CD4-positive, alpha-beta T cell treated with Interleukin-17A for 1 hour (primary cell): ENCODE measurements around the gene ATP6V1G2.
A peak's percentile ranks its signal among the peaks of the same experiment; 100 is the strongest.
"Not testable (repeated sequence)": the region's sequence is repeated elsewhere in the genome, so short reads cannot be mapped to it uniquely, and the experiment has no call there.

Source experiments
- DNase-seq: peaks from one replicate; pipeline ENCODE4 v3.0.0-alpha.2; 2020

ATP6V1G2 gene

DNA sequence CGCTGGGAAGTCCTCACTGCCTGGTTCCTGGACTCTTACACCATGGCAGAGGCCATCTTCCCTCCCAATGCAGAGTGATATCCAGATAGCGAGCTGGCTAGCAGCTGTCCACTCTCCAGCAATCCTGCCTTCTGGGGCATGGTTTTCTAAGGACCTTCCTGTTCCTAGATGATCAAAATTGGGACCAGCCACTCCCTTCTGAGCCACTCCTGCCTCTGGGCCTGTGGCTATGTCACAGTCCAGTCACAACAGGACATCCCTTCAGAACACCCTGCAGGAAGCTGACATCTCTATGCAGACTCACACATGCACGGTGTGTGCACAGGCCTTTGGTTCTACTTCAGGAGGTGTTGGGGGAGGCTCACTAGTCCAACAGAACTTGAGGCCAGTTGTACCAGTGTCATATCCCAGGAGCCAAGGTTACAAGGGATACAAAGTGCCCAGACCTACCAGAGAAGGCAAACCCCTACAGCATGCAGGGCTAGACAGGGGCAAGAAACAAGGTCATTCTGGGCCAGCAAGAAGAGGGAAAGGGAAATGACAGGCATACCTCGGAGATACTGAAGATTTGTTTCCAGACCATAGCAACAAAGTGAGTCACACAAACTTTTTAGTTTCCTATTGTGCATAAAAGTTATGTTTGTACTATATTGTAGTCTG is 20.3 kb downstream of the ATP6V1G2 start:
- DNase-seq, result no peak

DNA sequence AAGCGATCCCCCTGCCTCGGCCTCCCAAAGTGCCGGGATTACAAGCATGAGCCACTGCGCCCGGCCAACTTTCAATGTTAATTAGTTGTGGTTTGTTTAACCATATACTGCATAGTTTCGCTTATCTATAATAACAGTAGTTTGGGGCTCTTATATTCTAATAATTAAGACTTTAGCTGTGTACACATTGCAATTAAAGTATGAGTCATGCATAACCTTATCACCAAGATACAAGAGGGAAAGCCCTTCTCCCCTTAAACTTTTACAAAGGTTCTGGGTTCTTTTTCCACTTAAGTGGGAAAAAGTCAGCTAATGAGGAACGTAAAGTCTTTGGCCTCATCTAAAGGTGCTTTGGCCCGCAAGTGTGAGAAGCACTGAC is 20.9 kb downstream of the ATP6V1G2 start:
- no peak for DNase-seq

DNA sequence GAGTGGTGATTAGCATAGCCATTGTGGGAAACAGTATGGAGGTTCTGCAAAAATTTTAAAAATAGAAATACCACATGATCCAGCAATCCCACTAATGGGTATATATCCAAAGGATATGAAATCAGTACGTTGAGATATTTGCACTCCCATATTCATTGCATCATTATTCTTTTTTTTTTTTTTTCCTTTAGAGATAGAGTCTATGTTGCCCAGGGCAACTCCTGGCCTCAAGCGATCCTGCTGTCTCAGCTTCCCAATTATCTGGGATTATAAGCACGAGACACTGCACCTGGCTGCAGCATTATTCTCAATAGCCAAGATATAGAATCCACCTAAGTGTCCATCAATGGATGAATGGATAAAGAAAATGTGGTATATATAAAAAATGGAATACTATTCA is 24.6 kb downstream of the ATP6V1G2 start:
- DNase-seq, result no peak

DNA sequence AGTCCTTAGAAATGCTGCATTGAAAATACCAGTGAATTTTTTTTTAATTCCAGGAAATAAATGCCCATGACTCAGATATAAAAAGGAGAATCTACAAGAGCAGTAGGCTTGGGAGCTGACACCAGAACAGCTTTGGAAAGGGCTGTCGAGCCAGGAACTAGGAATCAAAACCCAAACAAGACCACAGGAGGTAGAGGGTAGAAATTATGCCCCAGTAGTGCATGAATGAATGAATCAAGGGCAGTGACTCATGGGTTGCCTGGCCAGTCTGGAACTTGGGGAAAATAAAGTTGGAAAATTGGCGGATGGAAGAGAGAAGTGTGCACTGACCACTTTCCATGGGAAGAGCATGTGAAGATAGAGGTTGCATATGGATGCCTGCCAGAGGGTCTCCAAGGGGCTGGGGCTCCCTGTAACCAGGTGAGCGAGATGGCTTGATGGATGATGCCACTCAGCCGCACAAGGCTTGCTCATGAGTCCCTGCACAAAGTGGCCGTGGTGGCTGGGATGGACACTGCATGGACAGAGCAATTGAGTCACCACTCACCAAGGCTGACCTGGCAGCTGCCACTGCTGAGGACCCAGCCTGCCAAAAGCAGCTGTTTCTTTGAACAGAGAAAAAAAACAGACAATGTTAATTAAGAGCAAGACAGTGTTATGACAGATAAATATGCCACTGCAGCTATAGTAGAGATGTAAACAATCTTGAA is 32.8 kb downstream of the ATP6V1G2 start:
- DNase-seq, result no peak

DNA sequence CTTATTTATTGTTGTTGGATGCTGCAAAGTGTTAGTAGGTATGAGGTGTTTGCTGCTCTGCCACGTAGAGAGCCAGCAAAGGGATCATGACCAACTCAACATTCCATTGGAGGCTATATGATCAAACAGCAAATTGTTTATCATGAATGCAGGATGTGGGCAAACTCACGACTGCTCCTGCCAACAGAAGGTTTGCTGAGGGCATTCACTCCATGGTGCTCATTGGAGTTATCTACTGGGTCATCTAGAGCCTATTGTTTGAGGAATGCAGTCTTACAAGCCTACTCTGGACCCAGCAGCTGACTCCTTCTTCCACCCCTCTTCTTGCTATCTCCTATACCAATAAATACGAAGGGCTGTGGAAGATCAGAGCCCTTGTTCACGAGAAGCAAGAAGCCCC is 36.4 kb downstream of the ATP6V1G2 start:
- DNase-seq, result no peak

DNA sequence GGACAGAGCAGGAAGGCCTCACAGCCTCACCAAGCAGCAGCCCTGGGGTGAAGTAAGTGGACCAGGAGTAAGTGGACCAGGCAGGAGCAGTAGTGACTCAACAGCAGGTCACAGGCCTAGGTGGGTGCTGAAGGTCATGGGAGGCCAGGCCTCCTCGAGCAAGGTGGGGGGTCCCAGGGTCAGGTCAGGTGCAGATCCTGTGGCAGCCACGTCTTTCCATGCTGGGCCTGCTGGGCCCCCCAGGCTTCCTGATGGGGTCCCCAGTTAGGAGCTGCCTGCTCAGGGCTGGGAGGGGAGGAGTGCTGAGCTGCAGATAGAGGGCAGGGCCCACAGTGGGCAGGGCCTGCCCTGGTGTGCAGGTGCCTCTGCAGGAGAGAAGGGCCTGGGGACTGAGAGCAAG is 37.4 kb downstream of the ATP6V1G2 start:
- not testable (repeated sequence) for DNase-seq

DNA sequence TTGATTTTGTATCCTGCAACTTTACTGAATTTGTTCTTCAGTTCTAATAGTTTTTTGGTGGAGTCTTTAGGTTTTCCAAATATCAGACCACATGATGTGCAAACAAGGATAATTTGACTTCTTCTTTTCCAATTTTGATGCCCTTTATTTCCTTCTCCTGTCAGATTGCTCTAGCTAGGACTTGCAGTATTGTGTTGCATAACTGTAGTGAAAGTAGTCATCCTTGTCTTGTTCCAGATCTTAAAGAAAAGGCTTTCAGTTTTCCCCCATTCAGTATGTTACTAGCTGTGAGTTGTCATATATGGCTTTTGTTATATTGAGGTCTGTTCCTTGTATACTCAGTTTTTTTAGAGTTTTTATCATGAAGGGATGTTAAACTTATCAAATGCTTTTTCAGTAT is 43.8 kb downstream of the ATP6V1G2 start:
- DNase-seq, result no peak

DNA sequence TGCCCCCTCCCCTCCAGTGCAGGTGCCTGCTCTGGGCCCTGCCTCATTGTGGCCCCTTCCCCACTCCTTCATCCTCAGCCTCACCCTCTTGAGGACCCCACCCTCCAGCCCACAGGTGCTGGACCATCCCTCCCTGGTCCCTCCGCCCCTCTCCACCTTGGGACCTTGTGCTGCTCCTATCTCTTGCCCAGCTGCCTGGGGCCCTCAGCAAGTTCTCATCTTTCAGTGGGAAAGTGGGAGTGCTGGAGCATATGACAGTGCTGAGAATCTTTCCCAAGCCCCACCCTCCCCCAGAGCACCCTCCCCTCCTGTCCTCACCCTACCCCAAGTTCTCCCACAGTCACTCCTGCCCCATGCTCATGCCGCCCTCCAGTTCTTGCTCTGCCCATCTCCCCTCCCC is 46.8 kb downstream of the ATP6V1G2 start:
- not testable (repeated sequence) for DNase-seq

DNA sequence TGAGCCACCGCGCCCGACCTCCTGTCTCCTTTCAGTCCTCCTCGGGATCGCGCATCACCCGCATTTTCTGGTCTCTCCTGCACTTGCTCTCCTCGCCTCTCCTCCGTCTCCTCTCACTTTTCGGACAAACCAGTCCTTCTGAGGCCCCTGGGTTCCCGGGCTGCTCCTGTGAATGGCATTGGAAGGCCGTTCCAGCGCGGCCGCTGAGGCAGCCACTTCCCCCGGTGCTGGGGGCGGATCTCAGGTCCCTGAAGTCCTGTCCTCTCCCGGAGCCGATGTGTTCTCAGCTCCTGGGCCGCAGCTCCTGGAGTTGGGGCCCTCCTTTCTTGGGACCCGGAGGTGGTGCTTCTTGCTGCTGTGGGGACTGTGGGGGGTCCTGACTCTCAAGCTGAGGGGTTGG is 47.7 kb downstream of the ATP6V1G2 start:
- no peak for DNase-seq

DNA sequence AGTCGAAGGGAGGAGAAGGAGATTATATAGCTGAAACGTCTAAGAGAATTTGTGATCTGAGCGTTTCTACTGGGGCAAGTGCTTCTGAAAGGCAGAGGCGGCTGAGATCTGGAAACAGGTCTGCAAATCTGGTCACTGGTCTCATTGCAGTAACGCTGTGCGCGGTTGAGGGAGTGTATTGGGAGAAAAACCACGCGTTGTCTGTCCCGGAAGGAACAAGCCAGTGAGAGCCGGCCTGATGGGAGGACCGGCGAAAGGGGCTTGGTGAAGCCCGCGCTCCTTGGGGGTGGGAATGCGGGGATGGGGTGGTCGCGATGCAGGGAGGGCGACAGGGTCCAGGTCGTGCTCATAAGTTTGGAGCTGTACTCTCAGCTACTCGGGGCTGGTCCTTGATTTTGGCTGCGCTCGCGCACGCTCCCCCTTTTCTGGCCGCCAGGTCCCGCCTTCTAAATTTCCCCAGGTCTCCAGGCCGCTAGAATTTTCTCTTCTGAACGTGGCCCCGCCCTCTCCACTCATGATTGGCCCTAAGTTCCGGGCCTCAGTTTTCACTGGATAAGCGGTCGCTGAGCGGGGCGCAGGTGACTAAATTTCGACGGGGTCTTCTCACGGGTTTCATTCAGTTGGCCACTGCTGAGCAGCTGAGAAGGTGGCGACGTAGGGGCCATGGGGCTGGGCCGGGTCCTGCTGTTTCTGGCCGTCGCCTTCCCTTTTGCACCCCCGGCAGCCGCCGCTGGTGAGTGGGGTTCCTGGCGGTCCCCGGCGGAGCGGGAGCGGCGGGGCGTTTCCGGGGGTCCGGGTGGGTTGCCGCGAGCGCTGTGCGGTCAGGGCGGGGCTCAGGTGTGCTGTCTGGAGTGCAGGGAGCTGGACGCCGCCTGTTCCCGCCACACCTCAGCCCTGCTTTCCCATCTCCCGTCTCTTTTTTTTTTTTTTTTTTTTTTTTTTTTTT is 48.6 kb downstream of the ATP6V1G2 start, which contains the start of gene MICB:
TSS of gene MICB (plus strand) at position 615 of the 946 bp plus-strand sequence. CDS start at position 664, 49 bp downstream.
- peak; percentile 90 for DNase-seq

DNA sequence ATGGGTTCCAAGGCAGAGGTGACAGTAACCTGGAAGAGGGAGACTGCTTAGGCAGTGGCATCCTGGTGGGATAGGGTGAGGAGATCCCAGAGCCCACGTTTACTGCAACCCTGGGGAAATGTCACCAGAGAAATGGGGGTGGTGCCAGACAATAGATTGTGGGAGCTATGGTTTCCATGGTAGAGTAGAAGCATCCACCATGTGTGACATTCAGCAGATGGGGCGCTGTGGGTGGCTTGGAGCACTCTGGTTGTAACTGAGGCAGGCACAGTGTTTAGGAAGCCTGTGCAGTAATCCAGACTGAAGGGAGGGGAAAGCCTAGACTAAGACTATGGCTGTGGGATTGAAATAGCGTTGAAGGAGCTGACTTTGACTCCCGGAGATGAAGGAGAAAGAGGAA is 49.6 kb downstream of the ATP6V1G2 start:
- peak; percentile 36 for DNase-seq

DNA sequence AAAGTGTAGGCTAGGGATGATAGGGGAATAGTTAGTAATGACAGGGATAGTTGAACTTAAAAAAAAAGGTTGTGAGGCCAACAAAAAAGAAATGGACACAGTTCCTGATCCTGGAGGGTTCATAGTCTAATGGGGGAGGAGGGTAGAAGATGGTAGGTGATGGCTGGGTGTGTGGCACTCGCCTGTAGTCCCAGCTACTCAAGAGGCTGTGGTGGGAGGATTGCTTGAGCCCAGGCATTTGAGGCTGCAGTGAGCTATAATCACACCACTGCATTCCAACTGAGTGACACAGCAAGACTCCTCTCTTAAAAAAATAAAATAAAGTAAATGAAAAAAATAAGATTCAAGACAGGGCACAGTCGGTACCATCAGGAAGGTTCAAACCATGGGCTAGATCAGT is 50.8 kb downstream of the ATP6V1G2 start:
- DNase-seq, result no peak
